GM13977 (cell line): ENCODE measurements around the gene GPC5.

ENCODE experiments used
- DNase-seq: peaks from one replicate; pipeline ENCODE4 v3.0.0; 2012; ENCODE audit warnings: low spot score
- CTCF ChIP-seq: IDR thresholded peaks from 2 replicates; pipeline ENCODE4 v1.5.1; 2012; ENCODE audit warnings: mild to moderate bottlenecking, control low read depth; ENCODE audit not compliant: insufficient read depth; ENCODE audit errors: extremely low read depth, missing control alignments
- in situ Hi-C: fragments of 300-500 bp; cut with MboI; formaldehyde crosslinking; loops from one replicate; pipeline ENCODE4 v1.12.0; 2022; ENCODE audit warnings: low sequenced_read_pairs, low pct_unique_long_range_greater_than_20kb, mixed read lengths, inconsistent platforms; ENCODE audit not compliant: unreplicated experiment

The GPC5 gene

GRCh38 chr13:92320323-92320722 lies 921.9 kb downstream of the GPC5 start:
- DNase-seq: no peak
- TF ChIP-seq CTCF: no peak
- in situ Hi-C loops: no loop called here

GRCh38 chr13:92321174-92321573 lies 922.8 kb downstream of the GPC5 start:
- DNase-seq: no peak
- in situ Hi-C loops: no loop called here
- no peak for TF ChIP-seq CTCF

GRCh38 chr13:92345627-92346026 lies 947.2 kb downstream of the GPC5 start:
- TF ChIP-seq CTCF: no peak
- in situ Hi-C loops: no loop called here
- no peak for DNase-seq

GRCh38 chr13:92346046-92346445 lies 947.6 kb downstream of the GPC5 start:
- no peak for TF ChIP-seq CTCF
- no peak for DNase-seq
- in situ Hi-C loops: no loop called here

- TF ChIP-seq CTCF: no peak
- in situ Hi-C loops: no loop called here
- DNase-seq: no peak
These were observed 956.2 kb downstream of the GPC5 start for GRCh38 chr13:92354583-92354982.

- in situ Hi-C loops: no loop called here
- TF ChIP-seq CTCF: no peak
- DNase-seq: no peak
These were observed 956.8 kb downstream of the GPC5 start for GRCh38 chr13:92355213-92355612.

GRCh38 chr13:92362717-92363116 lies 964.3 kb downstream of the GPC5 start:
- no peak for TF ChIP-seq CTCF
- DNase-seq: no peak
- in situ Hi-C loops: no loop called here
